HepG2 (cell line): ENCODE data around the gene ITGB8. TPM values are rescaled to one million over a fixed set of nuclear protein-coding genes. Genes with fewer than 3 reads are reported as not detected.

Experiments used
- ATAC-seq: fragments of 200-7000 bp; cut with Tn5 transposase; 3 replicates; pipeline ENCODE4 v1.9.1; 2020; ENCODE audit warnings: mild to moderate bottlenecking, moderate library complexity
- BruUV-seq: library from RNA; stranded (reverse); fragments of 400-500 nt; replicated peaks from 2 replicates; lab custom pipeline; 2021; lab: Mats Ljungman, UMichigan
- CTCF ChIA-PET: fragments of 300-600 bp; formaldehyde crosslinking; extraction: SDS; loops from one replicate; lab custom pipeline; 2021; ENCODE audit warnings: low total read pairs, inconsistent platforms, low intra/inter-chr PET ratio; lab: Yijun Ruan, JAX
- POLR2A ChIA-PET: fragments of 350-600 bp; sonication (Branson Sonifier 250); formaldehyde crosslinking; loops from one replicate; lab custom pipeline; 2020; ENCODE audit warnings: antibody characterized with exemption, inconsistent platforms; lab: Yijun Ruan, JAX
- DNase-seq: peaks from one replicate; pipeline ENCODE4 v3.0.0-alpha.2; 2015; ENCODE audit warnings: low spot score
- FAIRE-seq: peaks from 3 replicates; lab custom pipeline; 2011; peaks lifted over from hg19 to GRCh38; lab: Jason Lieb, UNC
- H2AFZ ChIP-seq: one replicate; pipeline ENCODE4 v1.6.1; 2011; ENCODE audit warnings: low read length, inconsistent platforms
- H3K27ac ChIP-seq: fragments of 300-600 bp; 3 replicates; pipeline ENCODE4 v1.8.0; 2011; ENCODE audit warnings: mixed run types, mild to moderate bottlenecking, mixed read lengths, low read length, inconsistent platforms; ENCODE audit not compliant: insufficient read depth; ENCODE audit errors: extremely low read length
- H3K27me3 ChIP-seq, 2 experiments: fragments of 200-600 bp in 1 of 2; 2 replicates in 1 of 2; 3 replicates in 1 of 2; pipeline versions ENCODE4 v1.6.0 to v1.8.0; 2011; ENCODE audit warnings: low read length in 2 of 2, mild to moderate bottlenecking in 2 of 2, moderate library complexity in 2 of 2, inconsistent platforms in 1 of 2; ENCODE audit not compliant: insufficient read depth in 2 of 2, control insufficient read depth in 1 of 2
- H3K36me3 ChIP-seq, 2 experiments: fragments of 200-600 bp in 1 of 2; replicated peaks in 1 of 2; 2 replicates in 1 of 2; 3 replicates in 1 of 2; pipeline versions ENCODE4 v1.5.1 to v1.8.0; 2011; ENCODE audit warnings: low read length in 2 of 2, inconsistent platforms in 1 of 2; ENCODE audit not compliant: insufficient read depth in 2 of 2, control insufficient read depth in 1 of 2
- H3K4me1 ChIP-seq: 2 replicates; pipeline ENCODE4 v1.5.1; 2012; ENCODE audit warnings: low read length, inconsistent platforms; ENCODE audit not compliant: insufficient read depth
- H3K4me2 ChIP-seq: 2 replicates; pipeline ENCODE4 v1.6.0; 2011; ENCODE audit warnings: low read depth, low read length, inconsistent platforms
- H3K4me3 ChIP-seq, 3 experiments: fragments of 200-600 bp in 1 of 3; sonication (generic), shearing (Covaris generic) in 1 of 3; replicated peaks in 1 of 3; 2 replicates each; pipeline ENCODE4 v1.5.1; 2011 to 2016; ENCODE audit warnings: low read length in 3 of 3, inconsistent platforms in 2 of 3, low read depth in 2 of 3, mild to moderate bottlenecking in 2 of 3, control low read depth in 1 of 3, mixed read lengths in 1 of 3; ENCODE audit not compliant: insufficient read depth in 1 of 3
- H3K79me2 ChIP-seq: one replicate; pipeline ENCODE4 v1.6.1; 2011; ENCODE audit warnings: low read length, inconsistent platforms; ENCODE audit not compliant: insufficient read depth
- H3K9ac ChIP-seq: 2 replicates; pipeline ENCODE4 v1.6.0; 2011; ENCODE audit warnings: mild to moderate bottlenecking, low read depth, low read length, inconsistent platforms; ENCODE audit not compliant: insufficient read depth
- H3K9me3 ChIP-seq: 2 replicates; pipeline ENCODE4 v1.5.1; 2012; ENCODE audit warnings: mild to moderate bottlenecking, low read length
- H4K20me1 ChIP-seq: 2 replicates; pipeline ENCODE4 v1.6.0; 2011; ENCODE audit warnings: inconsistent platforms, mild to moderate bottlenecking, low read length, moderate library complexity; ENCODE audit not compliant: insufficient read depth
- CEBPB ChIP-seq: IDR thresholded peaks from 2 replicates; pipeline ENCODE4 v1.6.1; 2011; ENCODE audit warnings: low read depth, low read length, improper control_type of control experiment, borderline replicate concordance
- CENPT ChIP-seq: sonication (generic); formaldehyde crosslinking; IDR thresholded peaks from 2 replicates; pipeline ENCODE4 v1.8.0; 2022; ENCODE audit warnings: low read depth, mild to moderate bottlenecking, moderate library complexity, missing genetic modification reagents
- EEA1 ChIP-seq: sonication (generic); formaldehyde crosslinking; IDR thresholded peaks from 2 replicates; pipeline ENCODE4 v1.5.1; 2020; ENCODE audit warnings: mild to moderate bottlenecking, missing genetic modification reagents, borderline replicate concordance
- GATAD2A ChIP-seq: IDR thresholded peaks from 2 replicates; pipeline ENCODE4 v1.6.1; 2016
- MED1 ChIP-seq: sonication (generic); formaldehyde crosslinking; IDR thresholded peaks from 2 replicates; pipeline ENCODE4 v1.4.0; 2020; ENCODE audit warnings: missing genetic modification reagents
- NAIF1 ChIP-seq: sonication (generic); formaldehyde crosslinking; IDR thresholded peaks from 2 replicates; pipeline ENCODE4 v1.5.0; 2020; ENCODE audit warnings: mild to moderate bottlenecking, missing genetic modification reagents, borderline replicate concordance
- SIX4 ChIP-seq: sonication (generic); formaldehyde crosslinking; IDR thresholded peaks from 2 replicates; pipeline ENCODE4 v1.4.0; 2020; ENCODE audit warnings: missing genetic modification reagents
- SNAPC2 ChIP-seq: sonication (generic); formaldehyde crosslinking; IDR thresholded peaks from 2 replicates; pipeline ENCODE4 v1.8.1; 2022; ENCODE audit warnings: mild to moderate bottlenecking, missing genetic modification reagents
- TBX3 ChIP-seq: fragments of 450-650 bp; IDR thresholded peaks from 2 replicates; pipeline ENCODE4 v1.6.1; 2017; ENCODE audit warnings: antibody characterized with exemption, mild to moderate bottlenecking, inconsistent platforms, borderline replicate concordance
- ZFP1 ChIP-seq: IDR thresholded peaks from 2 replicates; pipeline ENCODE4 v1.6.1; 2016
- ZNF251 ChIP-seq: sonication (generic); formaldehyde crosslinking; IDR thresholded peaks from 2 replicates; pipeline ENCODE4 v1.9.0; 2021; ENCODE audit warnings: mild to moderate bottlenecking, missing genetic modification reagents
- ZNF263 ChIP-seq: sonication (generic); formaldehyde crosslinking; IDR thresholded peaks from 2 replicates; pipeline ENCODE4 v1.4.0; 2020; ENCODE audit warnings: missing genetic modification reagents
- ZNF296 ChIP-seq: sonication (generic); formaldehyde crosslinking; conservative IDR thresholded peaks from 2 replicates; pipeline ENCODE4 v1.5.0; 2020; ENCODE audit warnings: mild to moderate bottlenecking, missing genetic modification reagents
- ZNF326 ChIP-seq: sonication (generic); formaldehyde crosslinking; IDR thresholded peaks from 2 replicates; pipeline ENCODE4 v1.4.0; 2020; ENCODE audit warnings: missing genetic modification reagents, borderline replicate concordance
- ZNF652 ChIP-seq: IDR thresholded peaks from 2 replicates; pipeline ENCODE4 v1.6.1; 2016; ENCODE audit warnings: low read depth, borderline replicate concordance
- ZNF747 ChIP-seq: sonication (generic); formaldehyde crosslinking; IDR thresholded peaks from 2 replicates; pipeline ENCODE4 v1.8.1; 2023; ENCODE audit warnings: missing genetic modification reagents, mild to moderate bottlenecking, borderline replicate concordance
- ZNF761 ChIP-seq: sonication (generic); formaldehyde crosslinking; conservative IDR thresholded peaks from 2 replicates; pipeline ENCODE4 v1.4.0; 2020; ENCODE audit warnings: mild to moderate bottlenecking, missing genetic modification reagents
- ZNF782 ChIP-seq: sonication (generic); formaldehyde crosslinking; IDR thresholded peaks from 2 replicates; pipeline ENCODE4 v1.4.0; 2020; ENCODE audit warnings: missing genetic modification reagents, mild to moderate bottlenecking, borderline replicate concordance
- ZSCAN9 ChIP-seq: IDR thresholded peaks from 2 replicates; pipeline ENCODE4 v1.6.1; 2016; ENCODE audit warnings: borderline replicate concordance
- WGBS: methylation state at CpG from one replicate; pipeline ENCODE4 v1.1.6; 2017; ENCODE audit warnings: low lambda C conversion rate; 5-methylcytosine and 5-hydroxymethylcytosine counted together
- in situ Hi-C: cut with HindIII; loops from 2 replicates; pipeline ENCODE4 v1.10.0; 2017; ENCODE audit warnings: low pct_unique_long_range_greater_than_20kb; ENCODE audit not compliant: extremely low pct_ligation_motif_present
- intact Hi-C: fragments of 100-400 bp; cut with micrococcal nuclease; formaldehyde crosslinking; loops from one replicate; pipeline ENCODE4 v1.10.0; 2022; ENCODE audit not compliant: unreplicated experiment
- polyA plus RNA-seq, 8 experiments: library from polyadenylated mRNA; depleted of rRNA in 3 of 8; stranded (reverse) in 7 of 8; unstranded in 1 of 8; fragments of >200 nt; fragmentation: Illumina TruSeq in 4 of 8; extraction: Trizol in 4 of 8; gene quantifications; 2 replicates each; pipeline versions ENCODE4 v1.2.1 to v1.2.3, GENCODE V29; 2011 to 2016; ENCODE audit warnings: low read depth in 4 of 8, missing spikeins in 1 of 8, mixed read lengths in 1 of 8; ENCODE audit not compliant: insufficient read depth in 1 of 8
- total RNA-seq, 5 experiments: library from RNA; depleted of rRNA; stranded (reverse); fragments of >200 nt; fragmentation: Illumina TruSeq; extraction: Trizol; gene quantifications; 2 replicates each; pipeline ENCODE4 v1.2.3, GENCODE V29; 2016; ENCODE audit warnings: low read depth in 1 of 5

ITGB8 gene
- total and polyA plus RNA-seq, 2 of the 13 experiments (the other 11 are each of a cell fraction or from before 2014, with no cell fraction given) = 0.01 TPM; not detected in 1

DNA sequence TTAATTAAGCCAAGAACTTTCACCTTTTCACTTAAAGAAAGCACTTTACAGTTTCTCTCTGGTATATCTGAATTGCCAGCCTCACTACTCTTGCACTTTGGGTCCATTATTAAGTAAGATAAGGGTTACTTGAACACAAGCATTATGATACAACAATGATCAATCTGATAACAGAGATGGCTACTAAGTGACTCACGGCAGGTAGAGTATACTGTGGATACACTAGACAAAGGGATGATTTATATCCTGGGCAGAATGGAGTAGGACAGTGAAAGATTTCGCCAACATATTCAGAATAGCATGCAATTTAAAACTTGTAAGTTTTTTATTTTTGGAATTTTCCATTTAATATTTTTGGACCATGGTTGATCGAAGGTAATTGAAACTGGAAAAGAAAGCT, 34.3 kb upstream of the ITGB8 start:
- no peak for ATAC-seq
- in situ Hi-C loops (no loop called here), intact Hi-C loops (no loop called here)
- H2AFZ ChIP-seq = no peak overlapping the region
- H3K27me3 ChIP-seq = no peaks in the 10 kb centered on the region
- H3K27ac ChIP-seq = no peak overlapping the region
- H3K36me3 ChIP-seq = no peaks in the 10 kb centered on the region
- H3K4me3 ChIP-seq = no peak overlapping the region
- TF ChIP-seq ZNF326 (CRISPR knock-in tag) (no peak), GATAD2A (CRISPR knock-in tag) (no peak), ZFP1 (CRISPR knock-in tag) (no peak), ZNF296 (CRISPR knock-in tag) (no peak), ZNF761 (no peak), TBX3 (no peak), ZNF263 (CRISPR knock-in tag) (no peak), ZNF652 (CRISPR knock-in tag) (no peak), CENPT (CRISPR knock-in tag) (no peak), SNAPC2 (no peak), EEA1 (CRISPR knock-in tag) (no peak), CEBPB (no peak), SIX4 (no peak), NAIF1 (CRISPR knock-in tag) (no peak), ZNF747 (CRISPR knock-in tag) (no peak), ZNF251 (CRISPR knock-in tag) (no peak), ZNF782 (CRISPR knock-in tag) (no peak), ZSCAN9 (no peak), MED1 (CRISPR knock-in tag) (no peak)
- TF ChIP-seq, all 625 proteins: peak for 0
- Histone ChIP-seq H3K4me2 (no peak overlapping the region), H3K79me2 (no peaks in the 10 kb centered on the region), H3K9ac (no peak overlapping the region), H3K9me3 (no peaks in the 10 kb centered on the region), H3K4me1 (no peaks in the 10 kb centered on the region), H4K20me1 (no peaks in the 10 kb centered on the region)
- POLR2A ChIA-PET = no interaction called here
- CTCF ChIA-PET = no interaction called here
- under 1% methylated on average over 3 of the region's 3 CpGs for WGBS
- FAIRE-seq (no peak), DNase-seq (peak; percentile 1)
- BruUV-seq = no TSS peak
